ENCODE results near the gene UFD1. TPM values are rescaled to one million over a fixed set of nuclear protein-coding genes. Genes with fewer than 3 reads are reported as not detected.

Gene UFD1
- total and polyA plus RNA-seq, 8 donors: 3.8 to 86.6 (median 51.3) TPM

DNA sequence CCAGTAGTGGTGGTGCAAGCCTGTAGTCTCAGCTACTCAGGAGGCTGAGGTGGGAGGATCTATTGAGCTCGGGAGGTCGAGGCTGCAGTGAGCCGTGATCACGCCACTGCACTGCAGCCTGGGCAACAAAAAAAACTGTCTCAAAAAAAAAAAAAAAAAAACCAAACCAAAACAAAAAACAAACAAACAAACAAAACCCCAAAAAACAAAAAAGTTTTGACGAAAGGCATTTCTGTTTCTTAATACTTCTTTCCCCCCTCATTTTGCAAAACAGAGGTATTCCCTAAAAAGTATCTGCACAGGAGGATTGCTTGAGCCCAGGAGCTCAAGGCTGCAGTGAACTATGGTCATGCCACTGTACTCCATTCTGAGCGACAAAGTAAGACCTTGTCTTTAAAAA, 58.7 kb downstream of the UFD1 start:
- Histone ChIP-seq H3K36me3 (peaks cover 0 to 5% (median 0%) of the 10 kb centered on the region in 4 donors), H3K27me3 (no peaks in the 10 kb centered on the region), H3K27ac (peak overlapping the region in 1 of 5 donors; percentile 5), H3K4me3 (no peak overlapping the region), H3K9me3 (no peaks in the 10 kb centered on the region), H3K4me1 (peaks cover 0 to 41% (median 9%) of the 10 kb centered on the region in 4 donors)
- DNase-seq: no peak
- 89 to 95% (median 94%) methylated on average over 6 of the region's 6 CpGs for WGBS, 5 donors
- intact Hi-C loops (cut with DNase I; ENCODE audit: low total_unique reads): no loop called here
- TF ChIP-seq POLR2AphosphoS5 (IDR thresholded peaks at IDR 0.05) (no peak), EP300 (IDR thresholded peaks at IDR 0.05) (no peak), POLR2A (IDR thresholded peaks at IDR 0.05) (no peak)
- TF ChIP-seq, protein P1, sequence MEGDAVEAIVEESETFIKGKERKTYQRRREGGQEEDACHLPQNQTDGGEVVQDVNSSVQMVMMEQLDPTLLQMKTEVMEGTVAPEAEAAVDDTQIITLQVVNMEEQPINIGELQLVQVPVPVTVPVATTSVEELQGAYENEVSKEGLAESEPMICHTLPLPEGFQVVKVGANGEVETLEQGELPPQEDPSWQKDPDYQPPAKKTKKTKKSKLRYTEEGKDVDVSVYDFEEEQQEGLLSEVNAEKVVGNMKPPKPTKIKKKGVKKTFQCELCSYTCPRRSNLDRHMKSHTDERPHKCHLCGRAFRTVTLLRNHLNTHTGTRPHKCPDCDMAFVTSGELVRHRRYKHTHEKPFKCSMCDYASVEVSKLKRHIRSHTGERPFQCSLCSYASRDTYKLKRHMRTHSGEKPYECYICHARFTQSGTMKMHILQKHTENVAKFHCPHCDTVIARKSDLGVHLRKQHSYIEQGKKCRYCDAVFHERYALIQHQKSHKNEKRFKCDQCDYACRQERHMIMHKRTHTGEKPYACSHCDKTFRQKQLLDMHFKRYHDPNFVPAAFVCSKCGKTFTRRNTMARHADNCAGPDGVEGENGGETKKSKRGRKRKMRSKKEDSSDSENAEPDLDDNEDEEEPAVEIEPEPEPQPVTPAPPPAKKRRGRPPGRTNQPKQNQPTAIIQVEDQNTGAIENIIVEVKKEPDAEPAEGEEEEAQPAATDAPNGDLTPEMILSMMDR (IDR thresholded peaks at IDR 0.05): no peak

GRCh38 chr22:19419464-19420178, 59.4 kb downstream of the UFD1 start:
- Histone ChIP-seq H3K4me3 (no peak overlapping the region), H3K9me3 (no peaks in the 10 kb centered on the region), H3K36me3 (no peaks in the 10 kb centered on the region), H3K4me1 (peaks cover 0 to 40% (median 9%) of the 10 kb centered on the region in 4 donors), H3K27ac (peak overlapping the region in 1 of 5 donors; percentile 5), H3K27me3 (no peaks in the 10 kb centered on the region)
- WGBS, 5 donors: 63 to 78% (median 70%) methylated on average over 5 of the region's 5 CpGs
- intact Hi-C loops (cut with DNase I; ENCODE audit: low total_unique reads): no loop called here
- TF ChIP-seq POLR2AphosphoS5 (IDR thresholded peaks at IDR 0.05) (no peak), POLR2A (IDR thresholded peaks at IDR 0.05) (no peak), EP300 (IDR thresholded peaks at IDR 0.05) (no peak)
- TF ChIP-seq, protein P1 (IDR thresholded peaks at IDR 0.05): no peak
- DNase-seq: peak in 1 of 2 donors; percentile 40

DNA sequence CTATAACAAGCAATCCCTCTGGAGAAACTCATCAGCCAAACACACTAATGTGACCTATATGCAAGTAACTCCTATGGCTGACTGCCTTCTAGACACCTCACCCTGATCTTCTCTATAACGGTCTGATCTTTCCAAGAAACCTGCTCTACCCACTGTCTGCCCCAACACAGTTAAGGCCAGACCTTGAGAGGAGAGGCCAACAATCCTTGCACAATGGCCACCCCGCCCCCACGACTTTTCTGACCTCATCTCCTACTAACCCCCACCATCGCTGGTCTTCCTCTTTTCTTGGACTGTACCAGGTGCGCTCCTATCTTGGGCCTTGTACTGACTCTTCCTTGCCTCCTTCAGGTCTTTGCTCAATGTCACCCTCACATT, 59.9 kb downstream of the UFD1 start:
- peak overlapping the region in 1 of 5 donors; percentile 5 for H3K27ac ChIP-seq
- intact Hi-C loops (cut with DNase I; ENCODE audit: low total_unique reads): no loop called here
- no peak for DNase-seq
- no peaks in the 10 kb centered on the region for H3K27me3 ChIP-seq
- H3K4me1 ChIP-seq: peaks cover 0 to 36% (median 7%) of the 10 kb centered on the region in 4 donors
- no peaks in the 10 kb centered on the region for H3K9me3 ChIP-seq
- H3K36me3 ChIP-seq: no peaks in the 10 kb centered on the region
- TF ChIP-seq EP300 (IDR thresholded peaks at IDR 0.05) (no peak), POLR2AphosphoS5 (IDR thresholded peaks at IDR 0.05) (no peak), POLR2A (IDR thresholded peaks at IDR 0.05) (no peak)
- TF ChIP-seq, protein P1 (IDR thresholded peaks at IDR 0.05): no peak
- no peak overlapping the region for H3K4me3 ChIP-seq
- WGBS, 5 donors: 74 to 83% (median 77%) methylated on average over 5 of the region's 5 CpGs

DNA sequence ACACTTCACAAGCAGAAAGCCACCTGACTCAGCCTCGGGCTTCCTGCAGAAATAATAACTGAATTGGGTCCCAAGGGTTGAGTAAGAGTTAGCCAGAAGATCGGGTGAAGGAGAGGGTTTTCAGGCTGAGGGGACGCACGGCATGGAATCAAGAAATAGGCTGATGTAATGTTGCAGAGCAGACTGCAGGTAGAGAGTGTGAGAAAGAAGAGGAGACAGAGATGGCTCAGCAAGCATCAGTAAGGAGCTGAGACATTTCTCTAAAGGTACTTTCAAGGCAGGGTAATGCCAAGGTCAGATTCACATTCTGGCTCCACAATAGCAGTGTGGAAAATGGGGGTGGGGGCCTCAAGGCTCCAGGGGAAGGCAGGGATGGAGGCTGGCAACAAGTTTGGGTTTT, 66.1 kb downstream of the UFD1 start:
- TF ChIP-seq POLR2A (IDR thresholded peaks at IDR 0.05) (no peak), EP300 (IDR thresholded peaks at IDR 0.05) (no peak), POLR2AphosphoS5 (IDR thresholded peaks at IDR 0.05) (no peak)
- TF ChIP-seq, protein P1 (IDR thresholded peaks at IDR 0.05): no peak
- Histone ChIP-seq H3K9me3 (no peaks in the 10 kb centered on the region), H3K27ac (no peak overlapping the region), H3K4me1 (peaks cover 0 to 23% (median 13%) of the 10 kb centered on the region in 4 donors), H3K36me3 (peaks cover 18 to 33% (median 31%) of the 10 kb centered on the region in 4 donors), H3K4me3 (no peak overlapping the region), H3K27me3 (no peaks in the 10 kb centered on the region)
- 81 to 92% (median 85%) methylated on average over 4 of the region's 4 CpGs for WGBS, 5 donors
- intact Hi-C loops (cut with DNase I; ENCODE audit: low total_unique reads): no loop called here
- no peak for DNase-seq
